Stimulated activated CD4-positive, alpha-beta T cell treated with anti-CD3 and anti-CD28 coated beads, TNF-alpha, amount 100 ng/mL, for 4 hours (primary cell): ENCODE results near the gene TICAM1.
"Not testable (repeated sequence)": the region's sequence is repeated elsewhere in the genome, so short reads cannot be mapped to it uniquely, and the experiment has no call there.

Experiments used
- DNase-seq, 3 experiments: peaks; one replicate each; pipeline ENCODE4 v3.0.0-alpha.2; 2020; ENCODE audit warnings: low read depth in 3 of 3

TICAM1 gene

DNA sequence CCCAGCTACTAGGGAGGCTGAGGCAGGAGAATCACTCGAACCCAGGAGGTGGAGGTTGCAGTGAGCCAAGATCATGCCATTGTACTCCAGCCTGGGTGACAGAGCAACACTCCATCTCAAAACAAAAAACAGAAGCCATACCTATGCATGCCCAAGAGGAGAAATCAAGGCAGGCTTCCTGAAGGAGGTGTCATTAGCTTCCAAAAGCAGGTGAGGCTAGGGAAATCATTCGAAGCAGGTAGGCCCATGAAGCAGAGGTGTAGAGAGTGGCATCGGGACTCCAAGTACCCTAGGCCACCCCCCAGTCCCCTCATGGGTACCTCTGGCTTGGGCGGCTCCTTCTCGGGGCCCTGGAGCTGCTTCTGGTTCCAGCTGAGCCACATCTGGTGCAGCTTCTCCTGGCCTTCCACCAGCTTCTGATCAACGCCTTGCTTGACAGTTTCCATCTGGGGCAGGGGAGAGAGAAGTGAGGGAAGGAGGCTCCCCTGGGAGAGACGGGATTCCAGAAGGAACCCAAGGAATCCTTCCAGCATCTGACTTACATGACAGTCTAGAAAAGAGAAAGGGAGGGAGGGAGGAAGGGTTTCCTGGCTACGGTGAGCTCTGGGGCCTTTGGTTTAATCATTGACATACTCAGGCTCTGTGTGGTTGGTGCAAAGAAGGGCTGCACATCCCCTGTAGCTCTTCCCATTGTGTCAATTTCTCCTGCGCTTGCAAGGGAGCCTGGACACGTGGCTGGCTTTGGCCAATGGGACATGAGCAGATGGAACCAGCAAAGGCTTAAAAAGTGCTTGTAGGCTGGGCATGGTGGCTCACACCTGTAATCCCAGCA lies 13.1 kb upstream of the TICAM1 start:
- DNase-seq = no peak

DNA sequence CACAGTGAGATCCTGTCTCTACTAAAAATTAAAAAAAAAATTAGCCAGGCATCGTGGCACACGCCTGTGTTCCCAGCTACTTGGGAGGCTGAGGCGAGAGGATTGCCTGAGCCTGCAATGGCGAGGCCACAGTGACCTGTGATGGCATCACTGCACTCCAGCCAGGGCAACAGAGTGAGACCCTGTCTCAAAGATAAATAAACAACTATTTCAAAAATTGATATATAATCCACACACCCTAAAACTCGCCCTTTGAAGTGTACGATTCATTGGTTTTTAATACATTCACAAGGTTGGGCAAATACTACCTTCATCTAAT lies 12.1 kb upstream of the TICAM1 start:
- no peak for DNase-seq

DNA sequence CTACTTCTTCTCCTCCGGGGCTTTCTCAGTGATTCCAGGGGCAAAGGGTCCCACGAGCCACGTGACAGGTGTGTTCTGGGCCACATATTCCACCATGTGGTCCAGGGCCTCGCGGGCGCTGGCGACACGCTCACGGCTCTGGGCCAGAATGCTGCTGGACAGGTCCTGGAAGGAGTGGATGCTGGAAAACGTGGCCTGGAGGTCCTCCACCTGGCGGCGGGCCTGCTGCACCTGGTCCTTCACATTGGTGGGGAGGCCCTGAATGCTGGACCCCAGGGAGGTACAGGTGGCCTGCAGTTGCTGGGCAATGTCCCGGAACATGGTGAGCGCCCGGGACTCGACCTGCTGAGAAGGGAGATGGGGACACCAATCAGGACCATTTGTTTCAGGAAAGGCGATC lies 7.7 kb upstream of the TICAM1 start:
- no peak for DNase-seq

DNA sequence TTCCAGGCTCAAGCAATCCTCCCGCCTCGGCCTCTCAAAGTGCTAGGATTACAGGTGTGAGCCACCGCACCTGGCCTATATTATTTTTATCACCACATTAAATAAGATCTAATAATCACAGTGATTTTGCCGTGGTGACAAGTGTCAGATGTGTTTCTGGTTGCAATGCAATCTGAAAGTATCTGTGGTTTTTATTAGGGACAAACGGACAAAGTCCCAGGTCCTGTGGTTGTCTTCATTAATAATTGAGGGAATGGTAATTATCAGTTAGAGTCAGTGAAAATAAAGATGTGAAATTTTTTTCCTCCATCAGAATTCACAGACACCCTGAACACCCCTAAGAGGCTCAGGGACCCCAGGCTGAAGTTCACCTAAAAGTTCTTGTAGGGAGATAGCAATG lies 1.3 kb upstream of the TICAM1 start:
- DNase-seq = no peak

DNA sequence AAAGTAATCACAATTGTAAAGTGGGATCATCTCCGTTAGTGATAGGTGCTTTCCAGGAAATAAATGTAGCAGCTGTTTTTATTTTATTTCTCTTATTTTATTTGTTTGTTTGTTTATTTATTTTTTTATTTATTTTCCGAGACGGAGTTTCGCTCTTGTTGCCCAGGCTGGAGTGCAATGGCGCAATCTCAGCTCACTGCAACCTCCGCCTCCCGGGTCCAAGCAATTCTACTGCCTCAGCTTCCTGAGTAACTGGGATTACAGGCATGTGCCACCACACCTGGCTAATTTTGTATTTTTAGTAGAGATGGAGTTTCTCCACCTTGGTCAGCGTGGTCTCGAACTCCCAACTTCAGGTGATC lies 448 bp upstream of the TICAM1 start:
- not testable (repeated sequence) for DNase-seq

DNA sequence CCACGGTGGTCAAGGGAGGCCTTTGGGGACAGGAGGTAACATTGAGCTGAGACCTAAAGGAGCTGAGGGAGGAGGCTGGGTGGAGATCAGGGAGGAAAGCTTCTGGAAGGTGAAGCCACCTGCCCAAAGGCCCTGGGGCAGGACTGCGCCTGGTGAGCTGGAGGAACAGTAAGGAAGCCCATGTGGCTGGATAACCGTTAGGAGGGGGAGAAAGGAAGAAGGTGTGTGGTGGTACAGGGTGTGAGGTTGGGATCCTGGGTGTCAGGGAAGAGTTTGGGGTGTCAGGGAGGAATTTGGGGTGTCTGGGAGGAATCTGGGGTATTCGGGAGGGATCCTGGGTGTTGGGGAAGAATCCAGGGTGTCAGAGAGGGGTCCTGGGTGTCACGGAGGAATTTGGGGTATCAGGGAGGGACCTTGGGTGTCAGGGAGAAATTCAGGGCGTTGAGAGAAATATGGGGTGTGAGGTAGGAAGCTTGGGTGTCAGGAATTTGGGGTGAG lies 695 bp downstream of the TICAM1 start:
- DNase-seq = no peak

DNA sequence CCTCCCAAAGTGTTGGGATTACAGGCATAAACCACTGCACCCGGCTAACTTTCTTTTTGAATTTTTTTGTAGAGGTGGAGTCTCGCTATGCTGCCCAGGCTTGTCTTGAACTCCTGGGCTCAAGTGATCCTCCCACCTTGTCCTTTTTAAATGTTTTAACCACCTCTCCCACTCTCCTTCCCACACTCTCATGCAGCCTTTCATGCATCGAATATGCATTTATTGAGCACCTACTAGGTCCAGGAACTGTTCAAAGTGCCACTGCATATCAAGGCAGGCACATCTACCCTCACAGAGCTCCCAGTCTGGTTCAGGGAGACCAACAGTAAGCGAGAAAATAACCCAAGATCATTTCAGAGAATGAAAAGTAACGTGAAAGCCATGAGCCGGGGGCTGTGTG lies 1.2 kb downstream of the TICAM1 start:
- no peak for DNase-seq

DNA sequence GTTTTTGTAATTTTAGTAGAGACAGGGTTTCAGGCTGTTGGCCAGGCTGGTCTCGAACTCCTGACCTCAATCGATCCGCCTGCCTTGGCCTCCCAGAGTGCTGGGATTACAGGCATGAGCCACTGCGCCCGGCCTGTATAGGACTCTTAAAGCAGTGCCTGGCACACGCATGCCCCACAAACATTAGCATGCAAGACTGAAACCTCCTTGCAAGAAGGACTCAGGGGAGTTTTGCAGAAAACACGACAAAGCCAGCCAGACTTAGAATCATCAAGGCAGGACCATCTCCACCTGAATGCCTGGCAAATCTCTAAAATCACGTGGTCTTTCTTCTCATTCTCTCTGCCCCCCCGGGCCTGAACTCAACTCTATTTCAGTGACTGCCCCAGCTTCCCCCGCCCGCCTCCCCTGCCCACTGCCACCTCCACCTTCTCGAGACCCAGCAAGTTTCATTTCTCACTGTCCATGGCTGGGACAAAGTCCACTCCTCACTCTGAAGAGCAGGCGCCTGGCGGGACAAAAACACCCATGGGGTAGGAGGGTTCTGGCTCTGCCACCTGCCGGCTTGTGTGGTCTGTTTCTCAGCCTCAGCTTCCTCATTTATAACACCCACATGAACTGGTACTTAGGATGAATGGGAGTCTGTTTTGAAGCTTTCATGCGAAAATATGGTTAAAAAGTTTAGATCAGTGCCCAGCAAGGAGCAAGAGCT lies 2.4 kb downstream of the TICAM1 start:
- no peak for DNase-seq

DNA sequence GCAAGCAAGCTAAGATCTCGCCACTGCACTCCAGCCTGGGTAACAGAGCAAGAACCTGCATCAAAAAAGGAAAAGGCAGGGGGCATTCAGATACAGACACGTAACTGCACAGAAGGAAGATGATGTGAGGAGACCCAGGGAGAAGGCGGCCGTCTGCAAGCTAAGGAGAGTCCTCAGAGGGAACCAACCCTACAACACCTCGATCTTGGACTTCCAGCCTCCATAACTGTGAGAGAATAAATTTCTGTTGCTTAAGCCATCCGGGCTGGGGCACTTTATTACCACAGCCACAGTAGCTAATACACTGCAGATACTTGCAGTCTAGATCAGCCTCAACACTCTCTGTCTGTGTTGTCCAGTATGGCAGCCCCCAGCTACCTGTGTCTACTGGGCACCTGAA lies 7.9 kb downstream of the TICAM1 start:
- DNase-seq = no peak

DNA sequence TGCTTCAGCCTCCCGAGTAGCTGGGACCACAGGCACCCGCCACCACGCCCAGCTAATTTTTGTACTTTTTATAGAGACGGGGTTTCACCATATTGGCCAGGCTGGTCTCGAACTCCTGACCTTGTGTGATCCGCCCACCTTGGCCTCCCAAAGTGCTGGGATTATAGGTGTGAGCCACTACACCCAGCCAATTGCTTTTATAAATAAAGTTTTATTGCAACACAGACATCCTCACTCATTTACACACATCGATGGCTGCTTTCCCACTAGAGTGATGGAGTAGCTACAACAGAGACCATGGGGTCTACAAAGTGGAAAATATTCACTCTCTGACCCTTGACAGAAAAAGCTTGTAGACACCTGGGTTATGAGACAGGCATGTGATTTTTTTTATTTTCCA lies 9.2 kb downstream of the TICAM1 start:
- not testable (repeated sequence) for DNase-seq

DNA sequence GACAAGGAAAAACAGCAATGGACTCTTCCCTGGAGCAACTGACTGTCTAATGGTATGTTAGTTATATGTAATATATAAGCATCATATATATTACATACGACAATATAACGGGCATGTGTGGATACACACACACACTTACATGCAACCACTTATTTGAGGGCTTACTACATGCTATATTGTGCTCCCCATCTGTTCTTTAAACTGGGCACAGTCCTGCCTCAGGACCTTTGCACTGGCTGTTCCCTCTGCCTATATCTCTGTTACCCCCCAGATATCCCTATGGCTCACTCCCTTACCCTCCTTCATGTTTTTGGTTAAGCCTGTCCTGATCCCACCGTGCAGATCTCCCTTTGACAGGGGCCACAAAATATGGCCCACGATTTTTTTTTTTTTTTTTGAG lies 10.2 kb downstream of the TICAM1 start:
- DNase-seq = no peak

DNA sequence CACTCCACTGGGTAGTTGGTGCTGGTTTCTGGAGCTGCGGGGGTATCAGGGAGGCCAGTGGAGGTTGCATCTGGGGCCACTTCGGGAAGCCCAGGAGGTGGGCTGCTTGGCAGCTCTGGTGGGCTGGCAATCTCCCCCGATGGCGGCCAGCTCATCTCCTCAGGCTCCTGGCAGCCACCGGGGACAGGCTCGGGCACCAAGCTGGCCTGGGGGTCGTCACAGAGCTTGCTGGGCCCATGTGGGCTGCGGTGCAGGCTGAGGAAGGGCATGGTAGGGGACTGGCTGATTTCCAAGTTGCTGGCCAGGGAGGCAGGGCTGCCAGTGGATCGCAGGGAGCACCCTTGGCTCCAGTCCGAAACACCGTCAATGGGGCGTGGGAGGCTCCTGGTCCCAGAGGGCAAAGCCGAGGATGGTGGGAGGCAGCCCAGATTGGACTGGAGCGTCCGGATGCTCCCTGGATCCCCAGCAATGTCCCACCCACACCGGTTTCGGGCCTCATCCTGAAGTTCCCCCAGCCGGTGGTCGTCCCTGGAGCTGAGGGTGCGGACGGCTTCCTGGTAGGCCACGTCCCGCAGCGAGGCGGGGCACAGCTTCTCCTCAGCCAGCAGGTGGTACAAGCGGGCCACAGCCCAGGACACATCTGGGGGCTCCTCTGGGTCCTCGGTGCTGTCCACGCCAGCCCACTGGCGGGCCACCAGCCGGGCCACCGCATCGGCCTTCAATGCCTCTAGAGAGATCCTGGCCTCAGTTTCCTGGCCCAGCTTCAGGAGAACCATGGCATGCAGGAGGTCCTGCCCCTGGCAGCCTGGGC lies 13.8 kb downstream of the TICAM1 start:
- DNase-seq = no peak

DNA sequence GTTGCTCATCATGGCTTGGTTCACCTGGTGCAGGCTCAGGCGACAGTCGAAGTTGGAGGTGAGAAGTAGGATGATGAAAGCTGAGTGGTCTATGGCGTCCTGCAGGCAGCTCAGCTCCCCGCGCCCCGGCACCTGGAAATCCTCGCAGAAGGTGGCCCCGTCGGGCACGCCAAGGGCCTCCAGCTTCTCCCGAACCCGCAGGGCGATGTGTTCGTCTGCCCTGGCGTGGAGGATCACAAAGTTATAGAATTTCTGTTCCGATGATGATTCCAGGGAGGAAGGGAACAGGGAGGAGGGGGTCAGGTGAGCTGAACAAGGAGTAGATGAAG lies 14.6 kb downstream of the TICAM1 start:
- DNase-seq = no peak

DNA sequence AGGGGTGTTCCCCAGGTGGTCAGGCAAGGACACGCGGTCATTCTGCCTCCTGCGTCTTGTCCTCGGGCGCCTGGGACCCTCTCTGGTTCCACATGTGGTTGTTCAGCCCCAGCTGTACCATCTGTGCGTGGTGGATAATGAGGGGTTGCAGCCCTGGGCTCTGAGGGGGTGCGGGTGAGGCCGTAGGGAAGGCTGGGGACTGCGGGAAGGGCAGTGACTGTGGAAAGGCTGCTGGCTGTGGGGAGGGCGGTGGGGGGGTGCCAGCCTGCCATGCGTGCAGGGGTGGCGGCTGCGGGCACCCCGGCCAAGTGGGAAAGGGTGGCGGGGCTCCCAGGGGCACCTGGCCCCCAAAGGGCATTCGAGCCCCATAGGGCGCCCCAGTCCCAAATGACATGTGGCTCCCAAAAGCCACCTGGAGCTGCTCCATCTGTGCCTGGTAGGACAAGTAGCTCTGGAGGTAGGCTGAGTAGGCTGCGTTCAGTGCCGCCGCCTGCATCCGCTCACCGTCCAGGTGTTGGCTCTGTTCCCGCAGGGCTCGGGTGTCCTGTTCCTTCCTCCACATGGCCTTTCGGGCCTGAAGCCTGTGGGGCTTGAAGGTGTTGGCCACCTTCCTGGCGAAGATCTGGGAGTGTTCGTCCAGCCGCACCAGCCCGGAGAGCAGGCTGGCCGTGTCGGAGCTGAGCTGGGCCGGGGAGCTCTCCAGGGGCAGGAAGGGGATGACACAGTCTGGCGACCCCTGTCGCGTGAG lies 15.1 kb downstream of the TICAM1 start:
- no peak for DNase-seq

DNA sequence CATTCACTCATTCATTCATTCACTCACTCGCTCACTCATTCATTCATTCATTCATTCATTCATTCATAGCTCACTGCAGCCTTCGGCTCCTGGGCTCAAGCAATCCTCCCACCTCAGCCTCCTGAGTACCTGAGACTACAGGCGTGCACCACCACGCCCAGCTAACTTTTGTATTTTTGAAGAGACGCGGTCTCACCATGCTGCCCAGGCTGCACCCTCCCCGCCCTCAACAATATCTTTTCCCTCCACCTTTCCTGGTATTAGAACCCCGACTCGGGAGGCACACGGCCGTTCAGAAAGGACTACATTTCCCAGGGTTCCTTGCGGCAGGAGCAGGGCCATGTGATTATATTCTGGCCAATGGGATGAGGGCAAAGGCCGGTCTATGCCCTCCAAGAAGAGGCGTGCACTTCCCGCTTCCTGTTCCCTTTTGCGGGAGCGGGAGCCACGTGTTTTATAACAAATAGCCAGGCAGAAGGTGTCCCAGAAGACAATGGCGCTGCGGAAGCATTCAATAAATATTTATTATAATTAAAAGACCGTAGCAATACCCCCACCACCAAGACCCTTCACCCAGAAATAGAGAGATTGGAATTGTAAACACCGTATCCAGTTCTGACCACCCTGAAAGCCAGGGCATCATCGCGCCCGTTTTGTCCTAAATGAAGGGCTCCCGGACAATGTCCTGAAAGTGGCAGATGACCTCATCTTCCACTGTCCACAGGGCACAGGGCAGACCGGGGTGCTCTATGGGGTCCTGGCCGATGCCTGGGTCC lies 15.9 kb downstream of the TICAM1 start:
- peak; percentile 51 to 62 (median 61) for DNase-seq

DNA sequence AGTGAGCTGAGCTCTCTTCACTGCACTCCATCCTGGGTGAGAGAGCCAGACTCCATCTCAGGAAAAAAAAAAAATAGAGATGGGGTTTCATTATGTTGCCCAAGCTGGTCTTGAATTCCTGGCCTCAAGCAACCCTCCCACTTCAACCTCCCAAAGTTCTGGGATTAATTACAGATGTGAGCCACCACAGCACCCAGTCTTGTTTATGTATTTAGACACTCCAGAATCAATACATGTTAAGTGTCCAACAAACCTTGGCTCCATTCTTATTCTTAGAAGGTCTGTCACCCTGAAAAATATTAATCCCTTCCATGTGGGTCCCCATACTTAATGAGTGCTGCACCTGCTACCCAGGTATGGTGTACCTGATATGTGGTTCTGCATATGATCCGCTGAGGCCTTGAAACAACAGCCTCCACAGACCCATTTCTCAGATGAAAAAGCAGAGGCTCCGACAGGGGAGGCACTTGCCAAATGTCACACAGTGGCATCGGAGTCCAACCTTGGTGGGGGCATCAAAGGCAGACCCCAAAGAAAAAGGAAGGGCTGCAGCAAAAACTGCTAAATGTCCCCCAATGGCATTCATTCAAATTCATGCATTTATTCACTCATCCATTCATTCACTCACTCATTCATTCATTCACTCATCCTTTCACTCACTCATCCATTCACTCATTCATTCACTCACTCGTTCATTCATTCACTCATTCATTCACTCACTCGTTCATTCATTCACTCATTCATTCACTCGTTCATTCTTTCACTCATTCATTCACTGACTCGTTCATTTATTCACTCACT lies 16.7 kb downstream of the TICAM1 start:
- DNase-seq = no peak

DNA sequence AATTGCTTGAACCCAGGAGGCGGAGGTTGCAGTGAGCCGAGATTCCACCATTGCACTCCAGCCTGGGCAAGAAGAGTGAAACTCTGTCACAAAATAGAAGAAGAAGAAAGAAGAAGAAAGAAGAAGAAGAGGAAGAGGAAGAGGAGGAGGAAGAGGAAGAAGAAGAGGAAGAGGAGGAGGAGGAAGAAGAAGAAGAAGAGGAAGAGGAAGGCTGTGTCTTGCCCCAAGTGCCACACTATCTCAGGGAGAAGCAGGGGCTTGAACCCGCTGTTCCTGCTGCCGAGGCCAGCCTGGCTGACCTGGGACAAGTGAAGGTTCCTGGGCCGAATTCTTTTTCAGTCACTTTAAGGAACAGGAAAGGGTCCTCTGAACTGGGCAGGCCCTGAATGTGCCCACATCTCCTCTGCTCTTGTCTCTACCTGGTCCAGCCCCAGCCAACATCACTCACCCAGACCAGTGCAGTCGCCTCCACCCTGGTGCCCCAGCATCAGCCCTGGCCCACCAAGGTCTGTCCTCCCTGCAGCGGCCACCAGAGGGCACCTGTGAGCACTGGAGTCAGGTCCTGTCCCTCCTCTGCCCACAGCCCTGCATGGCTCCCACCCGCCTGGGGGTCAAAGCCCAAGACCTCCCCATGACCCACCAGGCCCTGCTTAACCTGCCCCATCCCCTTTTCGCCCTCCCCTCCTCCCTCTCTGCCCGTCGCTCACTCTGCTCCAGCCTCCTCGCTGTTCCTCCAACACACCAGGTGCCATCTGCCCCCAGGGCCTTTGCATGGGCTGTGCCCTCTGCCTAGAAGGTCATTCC lies 20.0 kb downstream of the TICAM1 start:
- peak; percentile 78 to 90 (median 81) for DNase-seq

DNA sequence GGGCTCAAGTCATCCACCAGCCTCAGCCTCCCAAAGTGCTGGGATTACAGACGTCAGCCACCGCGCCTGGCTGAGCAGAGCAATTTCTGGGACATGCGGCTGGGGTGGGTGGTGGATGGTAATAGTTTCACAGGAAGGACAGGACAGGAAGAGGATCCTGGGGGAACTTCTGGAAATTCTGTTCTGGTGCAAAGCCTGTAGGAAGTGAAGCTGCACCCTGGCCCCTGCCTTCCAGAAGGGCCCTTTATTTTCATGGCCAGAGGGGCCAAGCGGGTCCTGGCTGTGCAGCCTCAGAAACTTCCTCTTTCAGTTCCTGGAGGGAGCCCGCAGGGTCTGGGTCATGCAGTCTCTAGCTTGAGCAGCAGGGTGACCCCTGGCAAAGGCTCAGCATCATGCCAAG lies 24.3 kb downstream of the TICAM1 start:
- no peak for DNase-seq

DNA sequence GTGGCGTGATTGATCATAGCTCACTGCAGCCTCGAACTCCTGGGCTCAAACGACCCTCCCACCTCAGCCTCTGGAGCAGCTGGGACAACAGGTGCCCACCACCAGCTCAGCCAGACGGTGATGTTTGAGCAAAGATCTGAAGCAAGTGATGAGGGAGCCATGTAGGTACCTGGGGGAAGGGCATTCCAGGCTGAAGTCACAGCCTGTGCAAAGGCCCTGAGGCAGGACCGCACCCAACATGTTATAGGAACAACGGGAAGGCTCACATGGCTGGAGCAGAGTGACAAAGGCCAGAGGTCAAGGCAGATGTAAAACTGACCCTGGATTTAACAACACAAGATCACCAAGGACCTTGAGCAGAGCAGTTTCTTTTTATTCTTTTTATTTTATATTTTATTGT lies 25.1 kb downstream of the TICAM1 start:
- DNase-seq = no peak

DNA sequence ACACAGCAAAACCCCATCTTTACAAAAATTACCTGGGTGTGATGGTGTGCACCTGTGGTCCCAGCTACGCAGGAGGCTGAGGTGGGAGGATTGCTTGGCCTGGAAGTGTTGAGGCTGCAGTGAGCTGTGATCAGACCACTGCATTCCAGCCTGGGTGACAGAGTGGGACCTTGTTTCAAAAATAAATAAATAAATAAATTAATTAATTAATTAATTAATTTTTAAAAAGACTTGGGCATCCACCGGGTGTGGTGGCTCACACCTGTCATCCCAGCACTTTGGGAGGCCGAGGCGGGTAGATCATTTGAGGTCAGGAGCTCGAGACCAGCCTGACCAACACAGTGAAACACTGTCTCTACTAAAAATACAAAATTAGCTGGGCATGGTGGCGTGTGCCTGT lies 26.4 kb downstream of the TICAM1 start:
- not testable (repeated sequence) for DNase-seq
